Measurements from ENCODE around the gene BDKRB1.

DNA sequence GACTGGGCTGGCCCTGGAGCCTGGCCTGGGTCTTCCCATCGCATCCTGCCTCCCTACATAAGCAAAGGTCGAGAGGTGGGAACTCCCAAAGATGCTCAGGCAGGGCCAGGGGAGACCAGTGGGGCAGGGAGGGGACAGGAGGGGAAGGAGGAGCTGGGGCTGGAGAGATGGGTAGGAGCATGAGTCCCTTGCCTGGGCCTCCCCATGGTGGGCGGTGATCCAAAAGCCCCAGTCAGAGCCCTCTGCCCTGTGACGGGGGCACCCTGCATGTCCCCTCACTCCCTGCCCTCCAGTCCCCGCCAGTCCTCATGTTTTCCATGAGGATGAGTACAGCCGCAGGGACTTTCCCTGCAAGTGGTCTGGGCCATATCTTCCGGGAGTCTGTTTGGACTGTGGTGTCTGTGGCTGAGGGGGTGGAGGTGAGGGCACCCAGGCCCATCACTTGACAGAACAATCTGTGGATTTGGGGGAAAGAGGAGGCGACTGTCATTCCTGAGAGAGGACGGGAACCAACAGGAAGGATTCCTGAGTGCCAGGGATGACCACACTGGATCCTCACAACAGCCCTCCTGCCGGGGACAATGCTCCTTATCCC, 42.0 kb upstream of the BDKRB1 start:
- TF ChIP-seq CTCF (IDR thresholded peaks at IDR 0.05; ENCODE audit: low read depth, low read length): no peak
- no peak for TF ChIP-seq EZH2phosphoT487 (IDR thresholded peaks at IDR 0.05; ENCODE audit: low read depth)

All from OCI-LY3 (cell line).